ENCODE measurements around the gene TMEM39B. TPM values are rescaled to one million over a fixed set of nuclear protein-coding genes. Genes with fewer than 3 reads are reported as not detected.
"Not testable (repeated sequence)": the region's sequence is repeated elsewhere in the genome, so short reads cannot be mapped to it uniquely, and the experiment has no call there.

Gene TMEM39B
- total RNA-seq, 3 donors from 2014 or later = 4.2 to 6.2 (median 4.8) TPM

DNA sequence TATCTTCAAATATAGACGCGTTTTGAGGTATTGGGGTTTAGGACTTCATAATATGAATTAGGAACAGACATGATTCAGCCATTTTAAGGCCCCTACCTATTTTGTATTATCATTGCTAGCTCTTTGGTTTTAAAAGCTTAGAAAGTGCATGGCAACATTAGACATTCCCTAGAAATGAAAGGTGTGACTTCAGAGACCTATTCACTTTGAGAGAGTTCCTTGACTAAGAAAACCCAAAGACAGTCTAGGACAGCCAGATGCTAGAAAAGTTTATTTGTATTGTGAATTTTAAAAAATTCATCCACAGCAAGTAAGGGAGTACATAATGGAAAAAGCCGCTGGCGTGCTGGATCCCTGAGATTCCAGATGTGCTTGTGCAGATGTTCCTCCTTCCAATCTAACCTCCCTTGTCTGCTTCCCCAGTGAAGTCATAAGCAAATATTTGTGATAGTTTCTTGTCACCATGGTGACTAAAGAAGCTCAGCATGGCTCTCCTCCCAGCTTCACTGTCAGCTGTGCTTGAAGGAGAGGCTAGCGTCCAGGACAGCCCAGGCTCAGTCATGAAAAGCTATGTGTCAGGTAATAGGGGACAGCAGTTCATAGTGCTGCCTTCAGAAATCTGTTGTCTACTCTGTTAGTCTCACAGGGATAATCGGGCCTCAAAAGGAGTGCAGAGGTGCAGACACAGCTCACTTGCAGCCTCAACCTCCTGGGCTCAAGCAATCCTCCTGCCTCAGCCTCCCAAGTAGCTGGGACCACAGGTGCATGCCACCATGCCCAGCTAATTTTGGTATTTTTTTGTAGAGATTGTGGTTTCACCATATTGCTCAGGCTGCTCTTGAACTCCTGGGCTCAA is 69.9 kb downstream of the TMEM39B start:
- H3K27ac ChIP-seq = peak overlapping the region; percentile 79 to 80
- no peaks in the 10 kb centered on the region for H3K4me1 ChIP-seq
- no peaks in the 10 kb centered on the region for H3K36me3 ChIP-seq
- TF ChIP-seq POLR2A (IDR thresholded peaks at IDR 0.05) (no peak), POLR2AphosphoS5 (IDR thresholded peaks at IDR 0.05) (no peak)
- TF ChIP-seq, protein P1, sequence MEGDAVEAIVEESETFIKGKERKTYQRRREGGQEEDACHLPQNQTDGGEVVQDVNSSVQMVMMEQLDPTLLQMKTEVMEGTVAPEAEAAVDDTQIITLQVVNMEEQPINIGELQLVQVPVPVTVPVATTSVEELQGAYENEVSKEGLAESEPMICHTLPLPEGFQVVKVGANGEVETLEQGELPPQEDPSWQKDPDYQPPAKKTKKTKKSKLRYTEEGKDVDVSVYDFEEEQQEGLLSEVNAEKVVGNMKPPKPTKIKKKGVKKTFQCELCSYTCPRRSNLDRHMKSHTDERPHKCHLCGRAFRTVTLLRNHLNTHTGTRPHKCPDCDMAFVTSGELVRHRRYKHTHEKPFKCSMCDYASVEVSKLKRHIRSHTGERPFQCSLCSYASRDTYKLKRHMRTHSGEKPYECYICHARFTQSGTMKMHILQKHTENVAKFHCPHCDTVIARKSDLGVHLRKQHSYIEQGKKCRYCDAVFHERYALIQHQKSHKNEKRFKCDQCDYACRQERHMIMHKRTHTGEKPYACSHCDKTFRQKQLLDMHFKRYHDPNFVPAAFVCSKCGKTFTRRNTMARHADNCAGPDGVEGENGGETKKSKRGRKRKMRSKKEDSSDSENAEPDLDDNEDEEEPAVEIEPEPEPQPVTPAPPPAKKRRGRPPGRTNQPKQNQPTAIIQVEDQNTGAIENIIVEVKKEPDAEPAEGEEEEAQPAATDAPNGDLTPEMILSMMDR (IDR thresholded peaks at IDR 0.05) = no peak
- H3K4me3 ChIP-seq = no peak overlapping the region
- intact Hi-C loops (cut with DNase I; ENCODE audit: low total_unique reads) = no loop called here
- peaks cover 0 to 6% of the 10 kb centered on the region in 2 donors for H3K9me3 ChIP-seq
- DNase-seq (ENCODE audit: low spot score in 2 of 2) = peak; percentile 60 to 64
- no peaks in the 10 kb centered on the region for H3K27me3 ChIP-seq

DNA sequence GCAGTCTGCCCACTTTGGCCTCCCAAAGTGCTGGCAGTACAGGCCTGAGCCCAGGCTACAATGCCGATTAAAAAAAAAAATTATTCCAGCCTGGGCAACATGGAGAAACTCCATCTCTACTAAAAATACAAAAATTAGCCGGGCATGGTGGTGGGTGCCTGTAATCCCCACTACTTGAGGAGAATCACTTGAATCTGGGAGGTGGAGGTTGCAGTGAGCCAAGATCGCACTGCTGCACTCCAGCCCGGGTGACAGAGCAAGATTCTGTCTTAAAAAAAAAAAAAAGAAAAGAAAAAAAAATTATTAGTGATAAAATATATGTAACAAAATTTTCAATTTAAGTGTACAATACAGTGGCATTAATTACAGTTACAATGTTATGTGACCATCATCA is 70.6 kb downstream of the TMEM39B start:
- H3K4me1 ChIP-seq; H3K27me3 ChIP-seq; H3K4me3 ChIP-seq; DNase-seq (ENCODE audit: low spot score in 2 of 2); intact Hi-C loops (cut with DNase I; ENCODE audit: low total_unique reads); H3K36me3 ChIP-seq: not testable (repeated sequence)
- peak overlapping the region; percentile 79 to 80 for H3K27ac ChIP-seq
- peaks cover 0 to 11% of the 10 kb centered on the region in 2 donors for H3K9me3 ChIP-seq

DNA sequence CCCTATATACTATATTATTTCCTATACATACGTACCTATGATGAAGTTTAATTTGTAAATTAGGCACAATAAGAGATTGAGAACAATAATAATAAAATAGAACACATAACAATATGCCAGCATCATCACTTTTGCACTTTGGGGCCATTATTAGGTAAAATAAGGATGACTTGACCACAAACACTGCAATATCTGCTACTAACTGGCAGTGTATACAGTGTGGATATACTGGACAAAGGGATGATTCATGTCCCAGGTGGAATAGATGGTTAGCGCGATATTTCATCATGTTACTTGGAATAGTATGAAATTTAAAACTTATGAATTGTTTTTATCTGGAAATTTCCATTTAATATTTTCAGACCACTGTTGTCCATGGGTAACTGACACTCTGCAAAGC is 71.3 kb downstream of the TMEM39B start:
- Histone ChIP-seq H3K36me3 (no peaks in the 10 kb centered on the region), H3K4me3 (no peak overlapping the region), H3K27me3 (no peaks in the 10 kb centered on the region), H3K27ac (peak overlapping the region in 1 of 2 donors; percentile 10), H3K9me3 (peaks cover 0 to 11% of the 10 kb centered on the region in 2 donors), H3K4me1 (no peaks in the 10 kb centered on the region)
- TF ChIP-seq POLR2AphosphoS5 (IDR thresholded peaks at IDR 0.05) (no peak), POLR2A (IDR thresholded peaks at IDR 0.05) (no peak)
- TF ChIP-seq, protein P1 (IDR thresholded peaks at IDR 0.05) = no peak
- no peak for DNase-seq (ENCODE audit: low spot score in 2 of 2)
- intact Hi-C loops (cut with DNase I; ENCODE audit: low total_unique reads) = no loop called here

DNA sequence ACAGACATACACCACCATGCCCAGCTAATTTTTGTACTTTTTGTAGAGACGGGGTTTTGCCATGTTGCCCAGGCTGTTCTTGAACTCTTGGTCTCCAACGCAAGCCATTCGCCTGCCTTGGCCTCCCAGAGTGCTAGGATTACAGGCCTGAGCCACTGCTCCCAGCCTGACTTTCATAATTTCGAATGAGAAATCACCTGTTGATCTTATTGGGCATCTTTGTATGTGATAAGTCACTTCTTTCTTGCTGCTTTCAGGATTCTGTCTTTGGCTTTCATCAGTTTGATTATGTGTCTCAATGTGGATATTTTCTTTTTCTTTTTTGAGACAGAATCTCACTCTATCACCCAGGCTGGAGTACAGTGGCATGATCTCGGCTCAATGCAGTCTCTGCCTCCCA is 75.1 kb downstream of the TMEM39B start:
- H3K36me3 ChIP-seq; H3K27ac ChIP-seq; H3K4me1 ChIP-seq; intact Hi-C loops (cut with DNase I; ENCODE audit: low total_unique reads); DNase-seq (ENCODE audit: low spot score in 2 of 2); H3K4me3 ChIP-seq; H3K27me3 ChIP-seq: not testable (repeated sequence)
- H3K9me3 ChIP-seq = peaks cover 0 to 11% of the 10 kb centered on the region in 2 donors

DNA sequence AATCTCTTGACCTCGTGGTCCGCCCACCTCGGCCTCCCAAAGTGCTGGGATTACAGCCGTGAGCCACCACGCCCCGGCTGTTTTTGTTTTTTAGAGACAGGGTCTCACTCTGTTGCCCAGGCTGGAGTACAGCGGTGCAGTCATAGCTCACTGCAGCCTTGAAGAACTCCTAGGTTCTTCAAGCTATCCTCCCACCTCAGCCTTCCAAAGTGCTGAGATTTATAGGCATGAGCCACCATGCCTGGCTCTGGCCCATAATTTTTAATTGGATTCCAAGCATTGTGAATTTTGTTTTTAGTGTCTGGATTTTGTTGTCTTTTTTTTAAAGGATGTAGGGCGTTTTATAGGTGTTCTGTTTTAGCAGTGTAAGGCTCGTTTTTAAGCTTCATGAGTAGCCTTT is 78.1 kb downstream of the TMEM39B start:
- no peak overlapping the region for H3K27ac ChIP-seq
- H3K36me3 ChIP-seq = no peaks in the 10 kb centered on the region
- no peak for TF ChIP-seq POLR2AphosphoS5 (IDR thresholded peaks at IDR 0.05)
- no peak for TF ChIP-seq POLR2A (IDR thresholded peaks at IDR 0.05)
- TF ChIP-seq, protein P1 (IDR thresholded peaks at IDR 0.05) = no peak
- peaks cover 0 to 11% of the 10 kb centered on the region in 2 donors for H3K9me3 ChIP-seq
- no peak for DNase-seq (ENCODE audit: low spot score in 2 of 2)
- no peaks in the 10 kb centered on the region for H3K4me1 ChIP-seq
- no peaks in the 10 kb centered on the region for H3K27me3 ChIP-seq
- H3K4me3 ChIP-seq = no peak overlapping the region
- intact Hi-C loops (cut with DNase I; ENCODE audit: low total_unique reads) = no loop called here

DNA sequence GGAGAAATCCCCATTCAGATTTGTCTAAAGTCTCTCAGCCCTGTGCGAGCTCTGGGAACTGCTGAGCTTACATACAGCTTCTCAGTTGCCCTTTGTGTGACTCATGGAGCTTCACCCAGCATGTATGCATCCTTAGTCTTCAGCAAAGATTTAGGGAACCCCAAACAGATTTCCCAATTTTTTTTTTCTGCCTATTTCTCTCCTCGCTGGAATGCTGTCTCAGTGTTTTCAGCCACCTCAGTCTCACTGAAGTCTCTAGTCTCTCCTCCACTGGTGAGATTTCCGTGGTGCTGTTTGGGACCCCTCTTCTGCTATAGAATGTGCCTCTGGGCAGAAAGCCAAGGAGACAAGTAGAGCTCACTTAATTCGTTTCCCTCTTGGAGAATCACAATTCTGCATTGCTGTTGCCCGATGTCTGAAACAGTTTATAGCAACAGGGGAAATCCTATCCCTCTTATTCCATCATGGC is 78.6 kb downstream of the TMEM39B start:
- intact Hi-C loops (cut with DNase I; ENCODE audit: low total_unique reads) = no loop called here
- Histone ChIP-seq H3K27ac (no peak overlapping the region), H3K4me1 (no peaks in the 10 kb centered on the region), H3K9me3 (peaks cover 0 to 11% of the 10 kb centered on the region in 2 donors), H3K4me3 (no peak overlapping the region), H3K27me3 (no peaks in the 10 kb centered on the region), H3K36me3 (no peaks in the 10 kb centered on the region)
- DNase-seq (ENCODE audit: low spot score in 2 of 2) = no peak
- no peak for TF ChIP-seq POLR2AphosphoS5 (IDR thresholded peaks at IDR 0.05)
- TF ChIP-seq POLR2A (IDR thresholded peaks at IDR 0.05) = no peak
- TF ChIP-seq, protein P1 (IDR thresholded peaks at IDR 0.05) = no peak

Measured in breast epithelium (tissue), 4 donors.